H1 (cell line): Measurements from ENCODE around the gene IGSF9B. TPM values are rescaled to one million over a fixed set of nuclear protein-coding genes. Genes with fewer than 3 reads are reported as not detected.

ENCODE experiments used
- HDAC6 ChIP-seq: IDR thresholded peaks from one replicate; pipeline ENCODE4 v1.7.1; 2012; ENCODE audit warnings: low read depth, mild to moderate bottlenecking, inconsistent platforms, low read length, moderate library complexity
- POU5F1 ChIP-seq: IDR thresholded peaks from 2 replicates; pipeline ENCODE4 v1.6.1; 2011; ENCODE audit warnings: low read depth, mild to moderate bottlenecking, low read length, moderate library complexity
- RAD21 ChIP-seq, 2 experiments: IDR thresholded peaks in 1 of 2; conservative IDR thresholded peaks in 1 of 2; 2 replicates each; pipeline ENCODE4 v1.6.1; 2011; ENCODE audit warnings: low read depth in 2 of 2, low read length in 2 of 2, improper control_type of control experiment in 1 of 2, inconsistent platforms in 1 of 2, mild to moderate bottlenecking in 1 of 2, moderate library complexity in 1 of 2
- RNF2 ChIP-seq: fragments of 200-900, 300-1000 bp; sonication (generic); IDR thresholded peaks from 2 replicates; pipeline ENCODE4 v1.7.1; 2016; ENCODE audit warnings: borderline replicate concordance, low read depth, mild to moderate bottlenecking, antibody characterized with exemption, low read length; ENCODE audit not compliant: poor library complexity, severe bottlenecking; ENCODE audit errors: missing control alignments
- SIRT6 ChIP-seq: IDR thresholded peaks from one replicate; pipeline ENCODE4 v1.7.1; 2012; ENCODE audit warnings: low read length, inconsistent platforms
- polyA plus RNA-seq, 7 experiments: library from polyadenylated mRNA; depleted of rRNA in 3 of 7; stranded (reverse) in 5 of 7; unstranded in 2 of 7; fragments of >200 nt in 5 of 7; fragments of 200-250 nt in 2 of 7; gene quantifications; 1 replicate in 5 of 7; 2 replicates in 1 of 7; 4 replicates in 1 of 7; pipeline versions ENCODE4 v1.2.1 to v1.2.3, GENCODE V29; 2011 to 2013; ENCODE audit warnings: missing spikeins in 2 of 7, mixed read lengths in 2 of 7
- total RNA-seq: library from RNA; stranded (reverse); fragmentation: NEBNext Ultra II Directional; extraction: Animal tissue kit (Norgen Biotek cat#: 25700); gene quantifications from 2 replicates; pipeline ENCODE4 v1.2.1, GENCODE V29; 2021

The IGSF9B gene
- total and polyA plus RNA-seq, 2 of the 8 experiments (the other 6 are each of a cell fraction or from before 2014, with no cell fraction given) = 16.5 to 49.2 TPM

DNA sequence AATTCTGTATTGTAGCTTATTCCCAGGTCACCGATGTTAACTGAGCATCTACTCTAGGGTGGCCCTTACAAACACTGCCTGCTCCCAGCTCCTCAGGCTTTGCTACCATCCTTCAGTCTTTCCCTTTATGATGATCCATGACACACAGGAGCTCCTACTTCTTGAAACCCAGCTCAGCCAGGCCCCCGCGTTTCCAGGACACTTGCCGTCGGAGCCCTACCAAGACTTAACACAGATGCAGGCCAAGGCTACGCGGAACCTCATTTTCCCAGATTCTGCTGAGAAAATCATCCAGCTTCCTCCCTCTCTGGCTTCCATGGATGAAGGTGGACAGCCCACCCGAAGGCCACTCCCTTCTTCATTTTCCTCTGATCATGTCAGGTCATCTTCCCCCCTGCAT lies 18.6 kb downstream of the IGSF9B start (continued):
- no peak for TF ChIP-seq SIRT6
- TF ChIP-seq HDAC6 = no peak
- TF ChIP-seq POU5F1 = no peak
- no peak for TF ChIP-seq RAD21 (IDR thresholded peaks at IDR 0.05 in 1 of 2, conservative IDR thresholded peaks at IDR 0.05 in 1 of 2; ENCODE audit: low read depth in 2 of 2, low read length in 2 of 2)
- TF ChIP-seq RNF2 = no peak
